HL-60 (cell line): ENCODE data around the gene DIAPH2.

Experiments
- POLR2AphosphoS5 ChIP-seq: IDR thresholded peaks from 2 replicates; pipeline ENCODE4 v1.6.1; 2012; ENCODE audit warnings: low read depth
- TF ChIP-seq, protein P1 (sequence below): IDR thresholded peaks from one replicate; pipeline ENCODE4 v1.5.1; 2011; ENCODE audit warnings: low read length, control low read depth, inconsistent platforms; ENCODE audit not compliant: insufficient read depth
- TF ChIP-seq, protein P2 (sequence below): IDR thresholded peaks from 2 replicates; pipeline ENCODE4 v1.6.1; 2012; ENCODE audit warnings: low read depth; ENCODE audit not compliant: insufficient replicate concordance

DNA sequence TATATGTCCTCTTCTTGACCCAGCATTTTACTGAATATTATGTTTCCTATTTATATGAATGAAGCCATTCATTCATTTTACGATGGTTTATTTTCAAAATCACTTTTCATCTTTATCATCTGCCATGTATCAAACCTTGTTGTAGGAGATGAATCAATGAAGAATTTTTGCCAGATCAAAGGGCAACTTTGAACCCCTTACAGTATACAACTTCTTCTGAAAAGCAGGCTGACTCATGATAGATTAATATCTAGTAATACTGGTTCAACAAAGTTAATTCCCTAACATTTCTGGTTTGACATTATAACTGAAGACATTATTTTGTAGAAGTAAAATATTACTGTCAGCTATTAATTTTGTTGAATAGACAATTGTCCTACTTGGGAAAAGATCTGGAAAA, 425.1 kb downstream of the DIAPH2 start:
- TF ChIP-seq, protein P1, sequence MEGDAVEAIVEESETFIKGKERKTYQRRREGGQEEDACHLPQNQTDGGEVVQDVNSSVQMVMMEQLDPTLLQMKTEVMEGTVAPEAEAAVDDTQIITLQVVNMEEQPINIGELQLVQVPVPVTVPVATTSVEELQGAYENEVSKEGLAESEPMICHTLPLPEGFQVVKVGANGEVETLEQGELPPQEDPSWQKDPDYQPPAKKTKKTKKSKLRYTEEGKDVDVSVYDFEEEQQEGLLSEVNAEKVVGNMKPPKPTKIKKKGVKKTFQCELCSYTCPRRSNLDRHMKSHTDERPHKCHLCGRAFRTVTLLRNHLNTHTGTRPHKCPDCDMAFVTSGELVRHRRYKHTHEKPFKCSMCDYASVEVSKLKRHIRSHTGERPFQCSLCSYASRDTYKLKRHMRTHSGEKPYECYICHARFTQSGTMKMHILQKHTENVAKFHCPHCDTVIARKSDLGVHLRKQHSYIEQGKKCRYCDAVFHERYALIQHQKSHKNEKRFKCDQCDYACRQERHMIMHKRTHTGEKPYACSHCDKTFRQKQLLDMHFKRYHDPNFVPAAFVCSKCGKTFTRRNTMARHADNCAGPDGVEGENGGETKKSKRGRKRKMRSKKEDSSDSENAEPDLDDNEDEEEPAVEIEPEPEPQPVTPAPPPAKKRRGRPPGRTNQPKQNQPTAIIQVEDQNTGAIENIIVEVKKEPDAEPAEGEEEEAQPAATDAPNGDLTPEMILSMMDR, result no peak
- no peak for TF ChIP-seq POLR2AphosphoS5
- TF ChIP-seq, protein P2, sequence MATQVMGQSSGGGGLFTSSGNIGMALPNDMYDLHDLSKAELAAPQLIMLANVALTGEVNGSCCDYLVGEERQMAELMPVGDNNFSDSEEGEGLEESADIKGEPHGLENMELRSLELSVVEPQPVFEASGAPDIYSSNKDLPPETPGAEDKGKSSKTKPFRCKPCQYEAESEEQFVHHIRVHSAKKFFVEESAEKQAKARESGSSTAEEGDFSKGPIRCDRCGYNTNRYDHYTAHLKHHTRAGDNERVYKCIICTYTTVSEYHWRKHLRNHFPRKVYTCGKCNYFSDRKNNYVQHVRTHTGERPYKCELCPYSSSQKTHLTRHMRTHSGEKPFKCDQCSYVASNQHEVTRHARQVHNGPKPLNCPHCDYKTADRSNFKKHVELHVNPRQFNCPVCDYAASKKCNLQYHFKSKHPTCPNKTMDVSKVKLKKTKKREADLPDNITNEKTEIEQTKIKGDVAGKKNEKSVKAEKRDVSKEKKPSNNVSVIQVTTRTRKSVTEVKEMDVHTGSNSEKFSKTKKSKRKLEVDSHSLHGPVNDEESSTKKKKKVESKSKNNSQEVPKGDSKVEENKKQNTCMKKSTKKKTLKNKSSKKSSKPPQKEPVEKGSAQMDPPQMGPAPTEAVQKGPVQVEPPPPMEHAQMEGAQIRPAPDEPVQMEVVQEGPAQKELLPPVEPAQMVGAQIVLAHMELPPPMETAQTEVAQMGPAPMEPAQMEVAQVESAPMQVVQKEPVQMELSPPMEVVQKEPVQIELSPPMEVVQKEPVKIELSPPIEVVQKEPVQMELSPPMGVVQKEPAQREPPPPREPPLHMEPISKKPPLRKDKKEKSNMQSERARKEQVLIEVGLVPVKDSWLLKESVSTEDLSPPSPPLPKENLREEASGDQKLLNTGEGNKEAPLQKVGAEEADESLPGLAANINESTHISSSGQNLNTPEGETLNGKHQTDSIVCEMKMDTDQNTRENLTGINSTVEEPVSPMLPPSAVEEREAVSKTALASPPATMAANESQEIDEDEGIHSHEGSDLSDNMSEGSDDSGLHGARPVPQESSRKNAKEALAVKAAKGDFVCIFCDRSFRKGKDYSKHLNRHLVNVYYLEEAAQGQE, result no peak
